PC-9 (cell line): ENCODE measurements around the gene ZNF646.

ENCODE experiments used
- CTCF ChIP-seq: fragments of 200-600 bp; sonication (generic); conservative IDR thresholded peaks from 2 replicates; pipeline ENCODE4 v1.6.1; 2017; ENCODE audit warnings: mixed run types, antibody characterized with exemption, mild to moderate bottlenecking, moderate library complexity
- EZH2 ChIP-seq: fragments of 200-600 bp; sonication (generic); IDR thresholded peaks from 2 replicates; pipeline ENCODE4 v1.8.0; 2017; ENCODE audit warnings: antibody characterized with exemption, low read depth

- TF ChIP-seq CTCF, result no peak
- TF ChIP-seq EZH2, result no peak
Measured at GRCh38 chr16:31085411-31085810, 11.2 kb downstream of the ZNF646 start.
